Measurements from ENCODE around the gene ASPA. TPM values are rescaled to one million over a fixed set of nuclear protein-coding genes. Genes with fewer than 3 reads are reported as not detected.

Gene ASPA
- total RNA-seq, 2 donors from 2014 or later, result 0.16 TPM; not detected in 1

GRCh38 chr17:3527468-3527867, 51.7 kb downstream of the ASPA start:
- no peaks in the 10 kb centered on the region for H3K9me3 Mint-ChIP-seq
- H3K27ac Mint-ChIP-seq, result no peak overlapping the region
- no peaks in the 10 kb centered on the region for H3K36me3 Mint-ChIP-seq
- DNase-seq (ENCODE audit: low spot score in 2 of 2) (no peak), ATAC-seq (no peak)

- ATAC-seq (no peak), DNase-seq (ENCODE audit: low spot score in 2 of 2) (no peak)
- H3K27ac Mint-ChIP-seq, result no peak overlapping the region
- no peaks in the 10 kb centered on the region for H3K36me3 Mint-ChIP-seq
- H3K9me3 Mint-ChIP-seq, result no peaks in the 10 kb centered on the region
Observed at GRCh38 chr17:3527896-3528295, 52.1 kb downstream of the ASPA start.

GRCh38 chr17:3528403-3528851, 52.6 kb downstream of the ASPA start:
- H3K27ac Mint-ChIP-seq, result no peak overlapping the region
- H3K9me3 Mint-ChIP-seq, result no peaks in the 10 kb centered on the region
- no peak for DNase-seq (ENCODE audit: low spot score in 2 of 2)
- no peaks in the 10 kb centered on the region for H3K36me3 Mint-ChIP-seq
- ATAC-seq, result no peak

DNA sequence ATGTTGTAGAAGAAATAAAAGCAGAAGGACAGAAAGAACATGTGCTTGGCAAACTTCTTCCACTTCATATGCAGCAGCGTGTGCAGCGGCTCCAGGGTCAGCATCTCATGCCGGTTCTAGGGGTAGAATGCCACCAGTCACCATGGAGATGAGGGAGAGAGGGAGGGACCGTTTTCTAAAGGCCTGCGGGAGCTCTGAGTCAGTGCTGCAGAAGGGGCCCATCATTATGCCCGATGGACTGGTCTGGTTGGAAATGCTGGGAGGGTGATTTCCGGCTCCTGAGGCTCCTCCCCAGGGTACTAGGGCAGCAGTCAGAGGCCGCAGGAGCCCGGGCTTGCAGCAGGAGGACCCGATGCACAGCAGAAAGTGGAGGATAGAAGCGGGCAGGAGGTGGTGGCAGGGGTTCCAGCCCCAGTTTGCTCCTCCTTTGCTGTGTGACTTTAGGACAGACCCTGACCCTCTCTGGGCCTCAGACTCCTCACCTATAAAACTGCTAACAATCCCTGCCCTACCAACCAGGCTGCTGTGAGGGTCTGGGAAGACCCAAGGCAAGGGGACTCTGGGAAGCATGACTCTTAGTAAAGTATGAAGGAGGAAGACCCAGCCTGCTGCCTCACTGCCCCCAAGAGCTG, 53.2 kb downstream of the ASPA start:
- Mint-ChIP-seq H3K9me3 (no peaks in the 10 kb centered on the region), H3K36me3 (no peaks in the 10 kb centered on the region), H3K27ac (no peak overlapping the region)
- no peak for DNase-seq (ENCODE audit: low spot score in 2 of 2)
- no peak for ATAC-seq

DNA sequence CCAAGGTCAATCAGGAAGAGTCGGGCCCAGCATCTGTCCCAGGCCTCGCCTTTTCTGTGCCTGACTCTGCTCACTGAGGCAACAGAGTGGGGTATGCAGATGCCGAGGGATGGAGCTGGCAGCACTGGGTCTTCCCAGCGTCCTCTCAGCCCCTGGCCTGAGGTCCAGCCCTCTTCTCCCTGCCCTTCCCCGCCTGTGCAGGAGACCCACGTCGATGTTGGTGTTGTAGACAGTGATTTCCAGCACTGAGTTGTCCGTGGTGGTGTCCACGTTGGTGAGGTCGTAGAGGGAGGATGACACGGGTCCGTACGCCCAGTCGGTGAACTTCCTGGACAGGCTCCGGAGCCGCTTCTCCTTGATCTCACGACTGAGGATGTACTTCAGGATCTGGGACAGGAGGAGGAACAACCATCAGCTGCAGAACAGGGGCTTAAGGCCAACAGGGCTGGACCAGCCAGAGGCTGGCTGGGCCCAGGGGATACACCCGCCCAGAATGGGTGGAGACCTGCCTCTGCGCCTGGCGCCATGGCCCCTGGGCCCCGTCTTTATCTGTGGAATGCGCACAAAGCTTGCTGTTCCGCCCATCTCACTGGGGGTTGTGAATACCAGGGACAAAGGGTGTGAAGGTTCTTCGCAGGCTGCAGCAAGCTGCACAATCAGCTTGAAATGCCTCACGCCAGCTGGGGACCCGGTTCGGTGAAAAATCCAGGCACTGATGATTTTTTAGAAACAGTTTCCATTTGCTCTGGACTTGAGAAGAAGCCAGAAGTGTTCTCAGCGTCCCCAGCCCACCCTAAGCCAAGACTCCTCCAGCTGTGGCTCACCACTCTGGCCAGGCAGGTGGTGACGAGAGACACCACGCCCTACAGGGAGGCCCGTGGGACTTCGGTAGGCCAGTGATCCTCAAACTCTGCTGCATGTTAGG, 54.3 kb downstream of the ASPA start:
- no peak for DNase-seq (ENCODE audit: low spot score in 2 of 2)
- H3K27ac Mint-ChIP-seq, result no peak overlapping the region
- no peaks in the 10 kb centered on the region for H3K36me3 Mint-ChIP-seq
- no peak for ATAC-seq
- H3K9me3 Mint-ChIP-seq, result no peaks in the 10 kb centered on the region

GRCh38 chr17:3531266-3532101, 55.7 kb downstream of the ASPA start:
- no peaks in the 10 kb centered on the region for H3K9me3 Mint-ChIP-seq
- ATAC-seq (no peak), DNase-seq (ENCODE audit: low spot score in 2 of 2) (no peak)
- no peaks in the 10 kb centered on the region for H3K36me3 Mint-ChIP-seq
- no peak overlapping the region for H3K27ac Mint-ChIP-seq

DNA sequence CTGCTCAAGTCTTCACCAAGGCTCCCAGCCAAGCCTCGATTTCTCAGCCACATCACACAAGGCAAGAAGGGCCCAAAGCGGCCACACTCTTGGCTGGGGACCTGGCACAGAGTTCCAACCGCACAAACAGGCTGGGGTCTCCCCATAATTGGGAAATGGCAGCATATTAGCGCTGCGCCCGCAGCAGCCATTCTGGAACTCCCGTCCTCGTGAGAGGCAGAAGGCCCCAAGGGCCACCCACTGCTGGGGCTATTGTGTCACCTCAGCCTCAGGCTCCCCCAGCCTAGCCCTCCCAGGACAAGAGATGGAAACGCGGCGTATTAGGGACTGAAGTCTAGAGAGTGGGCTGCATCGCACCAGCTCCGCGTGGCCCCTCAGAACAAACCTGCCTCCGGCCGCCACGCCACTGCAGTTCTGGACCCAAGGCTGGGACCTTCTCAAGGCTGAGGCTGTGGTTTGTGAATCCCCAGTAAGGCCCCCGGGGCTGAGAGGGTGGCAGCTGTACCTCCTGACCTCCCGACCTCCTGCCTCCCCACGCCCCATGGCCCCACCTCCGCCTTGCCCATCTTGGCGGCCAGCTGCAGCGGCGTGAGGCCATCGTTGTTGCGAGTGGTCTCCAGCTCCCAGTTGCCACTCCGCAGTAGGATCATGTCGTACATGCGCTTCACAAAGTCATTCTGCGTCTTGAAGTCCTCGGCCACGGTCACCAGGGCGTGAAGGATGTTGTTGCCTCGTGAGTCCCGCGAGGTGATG, 56.5 kb downstream of the ASPA start:
- Mint-ChIP-seq H3K27ac (no peak overlapping the region), H3K9me3 (no peaks in the 10 kb centered on the region)

GRCh38 chr17:3532859-3533142, 57.0 kb downstream of the ASPA start:
- ATAC-seq (no peak), DNase-seq (ENCODE audit: low spot score in 2 of 2) (no peak)
- Mint-ChIP-seq H3K36me3 (no peaks in the 10 kb centered on the region), H3K27ac (no peak overlapping the region), H3K9me3 (no peaks in the 10 kb centered on the region)

More for the DNA sequence above, 56.5 kb downstream of the ASPA start:
- H3K36me3 Mint-ChIP-seq, result no peaks in the 10 kb centered on the region
- DNase-seq (ENCODE audit: low spot score in 2 of 2) (no peak), ATAC-seq (no peak)

DNA sequence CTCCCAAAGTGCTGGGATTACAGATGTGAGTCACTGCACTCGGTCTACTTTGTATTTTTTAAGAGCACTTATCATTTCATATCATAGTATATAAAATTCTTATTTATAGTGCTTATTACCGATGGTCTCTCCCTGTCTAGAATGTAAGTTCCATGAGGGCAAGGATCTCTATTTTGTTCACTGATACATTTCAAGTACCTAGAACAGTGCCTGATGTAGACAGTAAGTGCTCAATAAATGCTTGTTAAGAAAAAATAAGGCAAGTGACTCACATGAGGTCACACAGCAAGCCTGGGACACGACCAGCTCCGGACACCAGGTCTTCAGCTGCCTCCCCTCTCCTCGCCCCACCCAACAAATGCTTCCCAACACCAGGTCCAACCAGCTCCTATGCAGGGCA, 58.0 kb downstream of the ASPA start:
- no peak overlapping the region for H3K27ac Mint-ChIP-seq
- no peak for DNase-seq (ENCODE audit: low spot score in 2 of 2)

DNA sequence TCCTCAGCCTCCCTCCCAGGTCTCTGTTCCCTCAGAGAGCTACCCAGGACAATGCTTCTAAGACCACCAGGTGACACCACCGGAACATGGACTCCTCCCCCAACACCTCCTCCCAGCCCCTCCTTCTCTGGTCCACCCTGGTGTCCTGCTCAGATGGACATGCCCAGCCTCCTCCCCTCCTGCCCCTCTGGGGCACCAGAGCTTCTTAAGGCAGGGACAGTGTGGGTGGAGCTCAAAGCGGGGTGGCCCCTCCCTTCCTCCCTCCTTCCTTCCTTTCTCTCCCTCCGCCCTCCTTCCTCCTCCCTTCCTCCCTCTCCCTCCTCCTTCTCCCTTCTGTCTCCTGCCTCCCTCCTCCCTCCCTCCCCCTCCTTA, 59.1 kb downstream of the ASPA start:
- Mint-ChIP-seq H3K36me3 (no peaks in the 10 kb centered on the region), H3K27ac (peak overlapping the region in 1 of 2 donors; percentile 85), H3K9me3 (no peaks in the 10 kb centered on the region)
- peak; percentile 51 to 71 for ATAC-seq
- no peak for DNase-seq (ENCODE audit: low spot score in 2 of 2)

More for the DNA sequence above, 58.0 kb downstream of the ASPA start:
- Mint-ChIP-seq H3K36me3 (no peaks in the 10 kb centered on the region), H3K9me3 (no peaks in the 10 kb centered on the region)
- no peak for ATAC-seq

DNA sequence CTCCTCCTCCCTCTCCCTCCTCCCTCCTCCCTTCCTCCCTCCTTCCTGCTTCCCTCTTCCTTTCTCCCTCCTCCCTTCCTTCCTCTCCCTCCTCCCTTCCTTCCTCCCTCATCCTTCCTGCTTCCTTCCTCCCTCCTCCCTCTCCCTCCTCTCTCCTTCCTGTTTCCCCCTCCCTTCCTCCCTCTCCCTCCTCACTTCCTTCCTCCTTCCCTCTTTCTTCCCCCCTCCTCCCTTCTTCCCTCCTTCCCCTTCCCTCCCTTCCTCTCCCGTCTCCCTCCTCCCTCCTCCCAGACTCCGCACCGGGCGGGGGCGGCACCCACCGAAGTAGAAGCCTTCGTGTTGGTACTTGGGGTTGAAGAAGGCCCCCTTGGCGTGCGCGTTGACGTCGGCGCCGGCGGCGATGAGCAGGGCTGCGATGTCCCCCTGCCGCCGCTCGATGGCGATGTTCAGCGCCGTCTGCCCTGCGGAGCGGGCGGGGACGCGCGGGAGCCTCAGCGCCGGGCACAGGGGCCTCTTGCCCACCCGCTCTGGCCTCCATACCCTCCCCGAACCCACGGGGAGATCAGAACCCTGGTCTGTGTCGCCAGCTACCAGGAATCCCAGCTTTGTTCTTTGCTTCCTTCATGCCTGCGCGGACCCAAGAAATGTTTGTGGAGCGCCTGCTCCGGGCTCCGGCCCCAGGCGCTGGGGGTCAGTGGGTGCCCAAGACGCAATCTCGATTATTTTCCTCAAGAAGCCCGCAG, 59.6 kb downstream of the ASPA start:
- no peaks in the 10 kb centered on the region for H3K9me3 Mint-ChIP-seq
- peak; percentile 82 to 91 for ATAC-seq
- DNase-seq (ENCODE audit: low spot score in 2 of 2), result peak in 1 of 2 donors; percentile 68
- no peaks in the 10 kb centered on the region for H3K36me3 Mint-ChIP-seq
- peak overlapping the region in 1 of 2 donors; percentile 85 for H3K27ac Mint-ChIP-seq

- no peak overlapping the region for H3K27ac Mint-ChIP-seq
- no peaks in the 10 kb centered on the region for H3K36me3 Mint-ChIP-seq
- ATAC-seq (no peak), DNase-seq (ENCODE audit: low spot score in 2 of 2) (no peak)
- no peaks in the 10 kb centered on the region for H3K9me3 Mint-ChIP-seq
Observed at GRCh38 chr17:3536716-3537115, 60.9 kb downstream of the ASPA start.

- DNase-seq (ENCODE audit: low spot score in 2 of 2), result no peak
- no peak overlapping the region for H3K27ac Mint-ChIP-seq
- no peaks in the 10 kb centered on the region for H3K9me3 Mint-ChIP-seq
- ATAC-seq, result no peak
- H3K36me3 Mint-ChIP-seq, result no peaks in the 10 kb centered on the region
Observed at GRCh38 chr17:3539881-3540540, 64.2 kb downstream of the ASPA start.

DNA sequence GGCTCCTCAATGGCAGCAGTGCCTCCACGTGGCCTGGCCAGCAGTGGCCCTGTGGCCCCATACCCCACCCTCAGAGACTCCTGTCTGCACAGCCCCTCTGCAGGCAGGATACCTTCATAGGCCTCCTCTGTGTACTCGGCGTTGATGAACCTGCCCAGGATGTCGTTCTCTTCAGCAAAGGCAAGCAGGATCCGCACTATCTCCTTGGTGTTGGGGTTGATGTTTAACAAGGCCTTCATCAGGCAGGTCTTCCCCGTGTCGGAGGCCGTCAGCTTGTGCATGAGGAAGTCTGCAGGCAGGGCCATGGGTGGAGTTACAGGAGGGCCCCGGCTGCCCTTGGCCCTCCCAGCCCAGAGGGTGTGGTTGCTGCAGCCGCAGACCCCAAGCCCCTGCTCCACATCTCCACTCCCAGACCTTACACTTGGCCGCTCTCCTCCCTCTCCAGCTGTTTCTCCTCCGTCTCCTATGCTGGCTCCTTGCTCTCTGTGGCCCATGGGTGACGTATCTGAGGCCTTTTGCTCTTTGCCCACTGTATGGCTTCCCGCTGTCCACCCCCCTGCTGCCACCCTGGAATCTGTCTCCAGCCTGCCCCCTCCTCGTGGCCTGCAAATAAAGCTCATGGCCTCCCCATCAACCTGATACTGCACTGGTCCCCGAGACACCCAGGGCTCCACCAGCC, 66.8 kb downstream of the ASPA start:
- no peak for ATAC-seq

GRCh38 chr17:3543453-3543852, 67.7 kb downstream of the ASPA start:
- Mint-ChIP-seq H3K36me3 (no peaks in the 10 kb centered on the region), H3K27ac (no peak overlapping the region), H3K9me3 (no peaks in the 10 kb centered on the region)
- no peak for DNase-seq (ENCODE audit: low spot score in 2 of 2)
- ATAC-seq, result no peak

More for the DNA sequence above, 66.8 kb downstream of the ASPA start:
- DNase-seq (ENCODE audit: low spot score in 2 of 2), result no peak
- Mint-ChIP-seq H3K36me3 (no peaks in the 10 kb centered on the region), H3K9me3 (no peaks in the 10 kb centered on the region), H3K27ac (no peak overlapping the region)
